ENCODE measurements around the gene LRRC7. TPM values are rescaled to one million over a fixed set of nuclear protein-coding genes. Genes with fewer than 3 reads are reported as not detected.
"Not testable (repeated sequence)": the region's sequence is repeated elsewhere in the genome, so short reads cannot be mapped to it uniquely, and the experiment has no call there.

LRRC7 gene
- total RNA-seq, 1 experiment from 2014 or later = 0.29 TPM

DNA sequence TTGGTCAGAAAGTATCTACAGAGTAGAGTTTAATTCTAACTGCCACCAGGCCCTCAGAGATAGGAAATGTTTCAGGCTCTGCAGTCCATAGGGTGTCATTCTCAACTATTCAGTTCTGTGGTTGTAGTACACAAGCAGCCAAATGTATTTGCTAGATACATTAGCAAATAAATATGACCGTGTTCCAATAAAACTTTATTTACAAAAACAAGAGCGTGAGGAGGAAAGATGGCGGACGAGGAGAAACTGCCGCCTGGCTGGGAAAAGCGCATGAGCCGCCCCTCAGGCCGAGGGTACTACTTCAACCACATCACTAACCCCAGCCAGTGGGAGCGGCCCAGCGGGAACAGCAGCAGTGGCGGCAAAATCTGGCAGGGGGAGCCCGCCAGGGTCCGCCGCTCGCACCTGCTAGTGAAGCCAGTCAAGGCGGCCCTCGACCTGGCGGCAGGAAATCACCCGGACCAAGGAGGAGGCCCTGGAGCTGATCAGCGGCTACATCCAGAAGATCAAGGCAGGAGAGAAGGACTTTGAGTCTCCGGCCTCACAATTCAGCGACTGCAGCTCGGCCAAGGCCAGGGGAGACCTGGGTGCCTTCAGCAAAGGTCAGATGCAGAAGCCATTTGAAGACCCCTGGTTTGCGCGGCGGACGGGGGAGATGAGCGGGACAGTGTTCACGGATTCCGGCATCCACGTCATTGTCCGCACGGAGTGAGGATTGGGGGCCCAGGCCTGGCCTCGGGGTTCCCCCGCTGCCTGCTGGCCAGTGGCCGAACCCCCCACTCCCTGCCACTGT, 351.6 kb downstream of the LRRC7 start:
- peaks cover 12% of the 10 kb centered on the region for H3K4me1 ChIP-seq (replicated peaks)
- DNase-seq (ENCODE audit: low read depth in 1 of 2, low spot score in 2 of 2) = no peak

GRCh38 chr1:69919922-69920273, 352.2 kb downstream of the LRRC7 start:
- no peak for DNase-seq (ENCODE audit: low read depth in 1 of 2, low spot score in 2 of 2)
- Histone ChIP-seq H3K27ac (no peak overlapping the region), H3K27me3 (replicated peaks) (no peaks in the 10 kb centered on the region), H3K4me1 (replicated peaks) (peaks cover 9% of the 10 kb centered on the region), H3K9me3 (replicated peaks) (no peaks in the 10 kb centered on the region), H3K36me3 (no peaks in the 10 kb centered on the region), H3K4me3 (no peak overlapping the region)

More for the DNA sequence above, 351.6 kb downstream of the LRRC7 start:
- H3K27me3 ChIP-seq (replicated peaks) = no peaks in the 10 kb centered on the region
- no peaks in the 10 kb centered on the region for H3K9me3 ChIP-seq (replicated peaks)
- H3K36me3 ChIP-seq = no peaks in the 10 kb centered on the region
- no peak overlapping the region for H3K4me3 ChIP-seq
- no peak overlapping the region for H3K27ac ChIP-seq

GRCh38 chr1:69920426-69920825, 352.7 kb downstream of the LRRC7 start:
- DNase-seq (ENCODE audit: low read depth in 1 of 2, low spot score in 2 of 2) = no peak
- no peak overlapping the region for H3K27ac ChIP-seq
- no peaks in the 10 kb centered on the region for H3K36me3 ChIP-seq
- no peaks in the 10 kb centered on the region for H3K9me3 ChIP-seq (replicated peaks)
- H3K27me3 ChIP-seq (replicated peaks) = no peaks in the 10 kb centered on the region
- no peak overlapping the region for H3K4me3 ChIP-seq
- peaks cover 3% of the 10 kb centered on the region for H3K4me1 ChIP-seq (replicated peaks)

DNA sequence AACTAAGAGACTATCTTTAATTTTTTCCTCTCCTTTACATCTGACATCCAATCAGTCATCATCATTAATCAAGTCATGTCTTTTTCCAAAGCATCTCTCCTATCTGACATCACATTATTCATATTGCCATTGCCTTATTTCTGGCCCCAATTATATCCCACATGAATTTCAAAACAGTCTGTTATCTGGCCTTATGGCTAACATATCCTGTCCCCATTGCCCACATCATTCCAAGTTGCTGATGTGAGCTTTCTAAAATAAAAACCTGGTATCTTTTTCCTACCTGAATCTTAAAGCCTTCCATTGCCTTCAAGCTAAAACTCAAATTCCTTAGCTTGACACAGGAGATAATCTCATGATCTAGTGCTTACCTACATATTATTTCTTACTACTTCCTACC, 353.8 kb downstream of the LRRC7 start:
- no peak for DNase-seq (ENCODE audit: low read depth in 1 of 2, low spot score in 2 of 2)
- no peak overlapping the region for H3K27ac ChIP-seq
- H3K4me3 ChIP-seq = no peak overlapping the region
- H3K36me3 ChIP-seq = no peaks in the 10 kb centered on the region
- H3K4me1 ChIP-seq (replicated peaks) = no peaks in the 10 kb centered on the region
- H3K27me3 ChIP-seq (replicated peaks) = no peaks in the 10 kb centered on the region
- no peaks in the 10 kb centered on the region for H3K9me3 ChIP-seq (replicated peaks)

GRCh38 chr1:69928234-69928633, 360.5 kb downstream of the LRRC7 start:
- not testable (repeated sequence) for H3K27ac ChIP-seq; H3K36me3 ChIP-seq; H3K4me1 ChIP-seq (replicated peaks); H3K27me3 ChIP-seq (replicated peaks); DNase-seq (ENCODE audit: low read depth in 1 of 2, low spot score in 2 of 2); H3K9me3 ChIP-seq (replicated peaks); H3K4me3 ChIP-seq

DNA sequence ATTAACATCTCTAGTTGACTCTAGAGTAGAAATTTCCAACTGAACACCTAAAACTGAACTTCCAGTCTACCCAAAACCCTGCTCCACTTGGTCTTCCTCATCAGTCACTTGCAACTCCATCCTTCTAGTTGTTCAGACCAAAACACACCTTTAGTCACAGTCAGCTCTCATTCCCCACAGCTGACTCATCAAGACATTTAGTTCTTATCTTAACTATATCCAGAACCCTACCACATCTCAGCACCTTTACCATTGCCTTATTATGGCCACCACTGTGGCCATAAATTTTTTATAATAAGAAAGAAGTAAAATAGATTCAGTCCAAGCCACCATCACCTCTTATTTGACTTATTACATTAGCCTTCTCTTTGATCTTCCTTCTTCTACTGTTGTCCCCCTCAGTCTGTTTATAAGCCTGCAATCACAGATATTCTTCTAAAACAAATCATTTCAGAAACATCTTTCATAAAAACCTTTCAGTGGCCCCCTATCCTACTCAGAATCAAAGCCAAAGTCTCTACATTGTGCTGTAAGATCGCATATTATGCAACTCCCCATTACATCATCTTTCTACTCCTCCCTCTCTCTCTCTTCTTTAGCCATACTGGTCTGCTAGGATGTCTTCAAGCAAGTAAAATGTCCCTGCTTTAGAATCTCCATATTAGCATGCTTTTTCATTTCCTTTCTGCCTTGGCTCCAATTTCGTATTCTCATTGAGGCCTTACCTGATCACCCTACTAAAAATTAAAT, 361.8 kb downstream of the LRRC7 start:
- Histone ChIP-seq H3K36me3 (no peaks in the 10 kb centered on the region), H3K4me1 (replicated peaks) (no peaks in the 10 kb centered on the region), H3K27me3 (replicated peaks) (no peaks in the 10 kb centered on the region), H3K9me3 (replicated peaks) (no peaks in the 10 kb centered on the region; the same call in 1 of the 2 replicates), H3K4me3 (no peak overlapping the region), H3K27ac (no peak overlapping the region)
- DNase-seq (ENCODE audit: low read depth in 1 of 2, low spot score in 2 of 2) = no peak

DNA sequence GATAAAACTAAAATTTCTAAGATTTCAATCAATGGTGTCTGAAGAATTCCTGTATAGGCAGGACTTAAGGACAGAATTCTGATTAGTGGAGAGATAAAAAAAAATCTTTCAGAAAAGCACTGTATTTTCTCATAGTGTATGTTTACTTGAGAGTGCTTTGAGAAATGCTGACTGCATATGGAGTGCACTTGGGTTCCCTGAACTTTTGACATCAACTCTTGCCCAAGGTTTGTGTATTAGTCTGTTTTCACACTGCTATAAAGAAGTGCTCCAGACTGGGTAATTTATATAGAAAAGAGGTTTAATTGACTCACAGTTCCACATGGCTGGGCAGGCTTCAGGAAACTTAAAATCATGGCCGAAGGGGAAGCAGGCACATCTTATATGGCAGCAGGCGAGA, 362.7 kb downstream of the LRRC7 start:
- DNase-seq (ENCODE audit: low read depth in 1 of 2, low spot score in 2 of 2) = no peak
- Histone ChIP-seq H3K4me3 (no peak overlapping the region), H3K27me3 (replicated peaks) (no peaks in the 10 kb centered on the region), H3K27ac (no peak overlapping the region), H3K36me3 (no peaks in the 10 kb centered on the region), H3K4me1 (replicated peaks) (no peaks in the 10 kb centered on the region), H3K9me3 (replicated peaks) (no peaks in the 10 kb centered on the region; the same call in 1 of the 2 replicates)

GRCh38 chr1:69932760-69933159, 365.0 kb downstream of the LRRC7 start:
- Histone ChIP-seq H3K36me3 (no peaks in the 10 kb centered on the region), H3K9me3 (replicated peaks) (no peaks in the 10 kb centered on the region; the same call in 1 of the 2 replicates), H3K27ac (no peak overlapping the region), H3K4me1 (replicated peaks) (no peaks in the 10 kb centered on the region), H3K4me3 (no peak overlapping the region), H3K27me3 (replicated peaks) (no peaks in the 10 kb centered on the region)
- DNase-seq (ENCODE audit: low read depth in 1 of 2, low spot score in 2 of 2) = no peak

DNA sequence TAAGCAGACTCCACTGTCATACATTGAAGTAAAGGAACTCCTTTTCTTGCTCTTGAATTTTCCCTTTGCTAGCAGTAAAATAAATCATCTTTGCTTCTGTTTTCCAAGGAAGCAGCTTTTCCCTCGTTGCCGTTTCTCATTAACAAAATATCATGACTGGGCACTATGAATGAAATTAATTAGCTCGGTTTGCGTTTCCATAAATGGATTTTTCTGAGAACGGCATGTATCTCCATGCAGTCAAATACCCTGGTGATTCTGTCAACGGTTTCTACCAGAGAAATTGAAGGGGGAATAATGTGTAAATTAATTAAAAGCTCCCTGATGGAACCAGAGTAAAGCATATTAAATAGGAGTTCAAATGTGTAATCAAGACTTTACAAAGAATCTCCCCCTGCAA, 372.5 kb downstream of the LRRC7 start:
- Histone ChIP-seq H3K27me3 (replicated peaks) (no peaks in the 10 kb centered on the region; the same call in 1 of the 2 replicates), H3K9me3 (replicated peaks) (no peaks in the 10 kb centered on the region), H3K4me1 (replicated peaks) (no peaks in the 10 kb centered on the region), H3K36me3 (no peaks in the 10 kb centered on the region), H3K4me3 (no peak overlapping the region), H3K27ac (no peak overlapping the region)
- no peak for DNase-seq (ENCODE audit: low read depth in 1 of 2, low spot score in 2 of 2)

GRCh38 chr1:69940816-69941215, 373.1 kb downstream of the LRRC7 start:
- Histone ChIP-seq H3K27ac (no peak overlapping the region), H3K9me3 (replicated peaks) (no peaks in the 10 kb centered on the region), H3K36me3 (no peaks in the 10 kb centered on the region), H3K4me3 (no peak overlapping the region), H3K27me3 (replicated peaks) (no peaks in the 10 kb centered on the region; the same call in 1 of the 2 replicates), H3K4me1 (replicated peaks) (no peaks in the 10 kb centered on the region)
- DNase-seq (ENCODE audit: low read depth in 1 of 2, low spot score in 2 of 2) = no peak

DNA sequence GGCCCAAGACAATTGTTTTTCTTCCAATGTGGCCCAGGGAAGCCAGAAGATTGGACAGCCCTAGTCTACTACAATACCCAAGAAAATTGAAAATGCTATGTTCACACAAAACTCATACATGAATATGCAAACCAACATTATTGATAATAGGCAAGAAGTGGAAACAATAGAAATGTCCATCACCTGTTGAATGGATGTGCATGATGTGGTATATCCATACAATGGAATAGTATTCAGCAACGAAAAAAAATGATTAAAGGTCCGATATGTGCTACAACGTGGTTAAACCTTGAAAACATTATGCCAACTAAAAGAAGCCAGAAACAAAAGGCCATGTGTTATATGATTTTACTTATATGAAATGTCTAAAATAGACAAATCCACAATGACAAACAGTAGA, 375.3 kb downstream of the LRRC7 start:
- no peaks in the 10 kb centered on the region for H3K9me3 ChIP-seq (replicated peaks)
- DNase-seq (ENCODE audit: low read depth in 1 of 2, low spot score in 2 of 2) = no peak

DNA sequence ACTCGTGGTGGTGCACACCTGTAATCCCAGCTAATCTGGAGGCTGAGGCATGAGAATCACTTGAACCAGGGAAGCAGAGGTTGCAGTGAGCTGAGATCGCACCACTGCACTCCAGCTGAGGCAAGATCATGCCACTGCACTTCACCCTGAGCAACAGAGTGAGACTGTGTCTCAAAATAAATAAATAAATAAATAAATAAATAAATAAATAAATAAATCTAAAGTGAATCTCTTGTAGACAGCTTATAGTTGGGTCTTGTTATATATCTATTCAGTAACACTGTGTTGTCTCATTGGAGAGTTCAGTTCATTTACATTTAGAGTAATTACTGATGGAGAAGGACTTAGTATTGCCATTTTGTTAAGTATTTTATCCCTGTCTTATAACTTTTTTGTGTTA, 379.2 kb downstream of the LRRC7 start:
- H3K27ac ChIP-seq = no peak overlapping the region
- H3K9me3 ChIP-seq (replicated peaks) = no peaks in the 10 kb centered on the region
- no peak overlapping the region for H3K4me3 ChIP-seq
- H3K4me1 ChIP-seq (replicated peaks) = no peaks in the 10 kb centered on the region
- no peaks in the 10 kb centered on the region for H3K36me3 ChIP-seq
- H3K27me3 ChIP-seq (replicated peaks) = no peaks in the 10 kb centered on the region
- no peak for DNase-seq (ENCODE audit: low read depth in 1 of 2, low spot score in 2 of 2)

More for the DNA sequence above, 375.3 kb downstream of the LRRC7 start:
- Histone ChIP-seq H3K27me3 (replicated peaks) (no peaks in the 10 kb centered on the region; the same call in 1 of the 2 replicates), H3K4me3 (no peak overlapping the region), H3K36me3 (no peaks in the 10 kb centered on the region), H3K4me1 (replicated peaks) (no peaks in the 10 kb centered on the region), H3K27ac (no peak overlapping the region)

DNA sequence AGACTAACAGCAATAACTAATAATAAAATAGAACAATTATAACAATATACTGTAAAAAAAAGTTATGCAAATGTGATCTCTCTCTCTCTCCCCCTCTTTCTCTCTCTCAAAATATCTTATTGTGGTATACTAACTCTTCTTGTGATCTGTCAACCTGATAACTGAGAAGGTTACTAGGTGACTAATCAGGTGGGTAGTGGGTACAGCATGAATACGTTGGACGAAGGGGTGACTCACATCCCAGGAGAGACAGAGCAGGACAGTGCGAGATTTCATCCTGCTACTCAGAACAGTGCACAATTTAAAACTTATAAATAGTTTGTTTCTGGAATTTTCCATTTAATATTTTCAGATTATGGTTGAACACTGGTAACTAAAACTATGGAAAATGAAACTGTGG, 380.1 kb downstream of the LRRC7 start:
- no peak for DNase-seq (ENCODE audit: low read depth in 1 of 2, low spot score in 2 of 2)
- H3K4me3 ChIP-seq = no peak overlapping the region
- no peaks in the 10 kb centered on the region for H3K27me3 ChIP-seq (replicated peaks)

GRCh38 chr1:69952676-69953075, 385.0 kb downstream of the LRRC7 start:
- no peak overlapping the region for H3K4me3 ChIP-seq
- no peak for DNase-seq (ENCODE audit: low read depth in 1 of 2, low spot score in 2 of 2)
- H3K9me3 ChIP-seq (replicated peaks) = no peaks in the 10 kb centered on the region
- H3K27ac ChIP-seq = no peak overlapping the region
- H3K27me3 ChIP-seq (replicated peaks) = no peaks in the 10 kb centered on the region
- no peaks in the 10 kb centered on the region for H3K36me3 ChIP-seq
- H3K4me1 ChIP-seq (replicated peaks) = no peaks in the 10 kb centered on the region

More for the DNA sequence above, 380.1 kb downstream of the LRRC7 start:
- Histone ChIP-seq H3K27ac (no peak overlapping the region), H3K9me3 (replicated peaks) (no peaks in the 10 kb centered on the region), H3K4me1 (replicated peaks) (no peaks in the 10 kb centered on the region), H3K36me3 (no peaks in the 10 kb centered on the region)
